KMS-11 (cell line): ENCODE measurements around the gene PSMB7.

ENCODE experiments used
- H2AFZ ChIP-seq: fragments of 200-600 bp; sonication (generic); 2 replicates; pipeline ENCODE4 v1.6.1; 2016; ENCODE audit warnings: antibody characterized with exemption, mixed run types, low read depth
- H3K27ac ChIP-seq: fragments of 200-600 bp; sonication (generic); 2 replicates; pipeline ENCODE4 v1.6.1; 2016; ENCODE audit warnings: mild to moderate bottlenecking, mixed run types
- H3K27me3 ChIP-seq: fragments of 200-600 bp; sonication (generic); 2 replicates; pipeline ENCODE4 v1.6.1; 2017; ENCODE audit warnings: mild to moderate bottlenecking, low read depth, mixed run types, moderate library complexity; ENCODE audit not compliant: insufficient read depth
- H3K36me3 ChIP-seq: fragments of 200-600 bp; sonication (generic); 2 replicates; pipeline ENCODE4 v1.6.1; 2017; ENCODE audit warnings: mild to moderate bottlenecking, mixed run types; ENCODE audit not compliant: insufficient read depth
- H3K4me1 ChIP-seq: fragments of 200-600 bp; sonication (generic); 2 replicates; pipeline ENCODE4 v1.6.1; 2016; ENCODE audit warnings: mild to moderate bottlenecking, low read depth, mixed run types; ENCODE audit not compliant: poor library complexity, severe bottlenecking
- H3K4me2 ChIP-seq: fragments of 200-600 bp; sonication (generic); 2 replicates; pipeline ENCODE4 v1.7.0; 2016; ENCODE audit warnings: mild to moderate bottlenecking, mixed run types
- H3K4me3 ChIP-seq: fragments of 200-600 bp; sonication (generic); IDR thresholded peaks from 2 replicates; pipeline ENCODE4 v1.6.1; 2017; ENCODE audit warnings: low read depth, low read length, mixed read lengths; ENCODE audit not compliant: insufficient read depth
- H3K79me2 ChIP-seq: fragments of 200-600 bp; sonication (generic); 2 replicates; pipeline ENCODE4 v1.6.1; 2016; ENCODE audit warnings: low read depth, mixed run types; ENCODE audit not compliant: insufficient read depth
- H3K9ac ChIP-seq: fragments of 200-600 bp; sonication (generic); 2 replicates; pipeline ENCODE4 v1.6.1; 2016; ENCODE audit warnings: mild to moderate bottlenecking, mixed run types
- H4K20me1 ChIP-seq: fragments of 200-600 bp; sonication (generic); 2 replicates; pipeline ENCODE4 v1.6.1; 2016; ENCODE audit warnings: mild to moderate bottlenecking, mixed run types; ENCODE audit not compliant: insufficient read depth
- CTCF ChIP-seq: fragments of 200-600 bp; sonication (generic); conservative IDR thresholded peaks from 2 replicates; pipeline ENCODE4 v1.6.1; 2017; ENCODE audit warnings: low read depth, mild to moderate bottlenecking, antibody characterized with exemption, low read length, moderate library complexity, mixed read lengths

Gene PSMB7

GRCh38 chr9:124392871-124393460, 22.3 kb downstream of the PSMB7 start:
- Histone ChIP-seq H3K27me3 (no peaks in the 10 kb centered on the region), H3K4me3 (no peak overlapping the region), H3K27ac (no peak overlapping the region), H2AFZ (no peak overlapping the region), H3K79me2 (peaks cover 61% of the 10 kb centered on the region), H3K4me2 (no peak overlapping the region), H4K20me1 (peaks cover 2% of the 10 kb centered on the region; the same call in 1 of the 2 replicates), H3K36me3 (no peaks in the 10 kb centered on the region; the same call in 1 of the 2 replicates), H3K4me1 (peaks cover 13% of the 10 kb centered on the region), H3K9ac (no peak overlapping the region)
- no peak for TF ChIP-seq CTCF

GRCh38 chr9:124392254-124392870, 22.9 kb downstream of the PSMB7 start:
- no peak overlapping the region for H3K4me2 ChIP-seq
- H3K4me1 ChIP-seq, result peaks cover 19% of the 10 kb centered on the region
- H3K36me3 ChIP-seq, result no peaks in the 10 kb centered on the region; the same call in 1 of the 2 replicates
- H3K4me3 ChIP-seq, result no peak overlapping the region
- H3K9ac ChIP-seq, result no peak overlapping the region
- TF ChIP-seq CTCF, result no peak
- no peaks in the 10 kb centered on the region for H3K27me3 ChIP-seq
- peaks cover 5% of the 10 kb centered on the region; the same call in 1 of the 2 replicates for H4K20me1 ChIP-seq
- no peak overlapping the region for H2AFZ ChIP-seq
- H3K79me2 ChIP-seq, result peaks cover 65% of the 10 kb centered on the region
- no peak overlapping the region for H3K27ac ChIP-seq

GRCh38 chr9:124390794-124391658, 24.2 kb downstream of the PSMB7 start:
- no peak overlapping the region for H3K4me2 ChIP-seq
- no peak overlapping the region for H2AFZ ChIP-seq
- H3K9ac ChIP-seq, result no peak overlapping the region
- no peaks in the 10 kb centered on the region; the same call in 1 of the 2 replicates for H3K36me3 ChIP-seq
- H4K20me1 ChIP-seq, result peaks cover 5% of the 10 kb centered on the region; the same call in 1 of the 2 replicates
- no peak for TF ChIP-seq CTCF
- H3K79me2 ChIP-seq, result peaks cover 78% of the 10 kb centered on the region
- peaks cover 21% of the 10 kb centered on the region for H3K4me1 ChIP-seq
- H3K4me3 ChIP-seq, result no peak overlapping the region
- H3K27ac ChIP-seq, result no peak overlapping the region
- H3K27me3 ChIP-seq, result no peaks in the 10 kb centered on the region

GRCh38 chr9:124389146-124389939, 25.9 kb downstream of the PSMB7 start:
- Histone ChIP-seq H3K9ac (no peak overlapping the region), H3K79me2 (peaks cover 82% of the 10 kb centered on the region), H3K27me3 (no peaks in the 10 kb centered on the region), H3K27ac (no peak overlapping the region), H3K4me2 (no peak overlapping the region), H3K4me3 (no peak overlapping the region), H2AFZ (no peak overlapping the region), H3K4me1 (peaks cover 21% of the 10 kb centered on the region), H4K20me1 (peaks cover 13% of the 10 kb centered on the region; the same call in 1 of the 2 replicates), H3K36me3 (no peaks in the 10 kb centered on the region; the same call in 1 of the 2 replicates)
- TF ChIP-seq CTCF, result no peak
